Bronchial epithelial cell (primary cell): ENCODE data around the gene RESP18. TPM values are rescaled to one million over a fixed set of nuclear protein-coding genes. Genes with fewer than 3 reads are reported as not detected.

Experiments used
- DNase-seq: peaks from one replicate; pipeline ENCODE4 v3.0.0-alpha.2; 2010; ENCODE audit warnings: low read depth
- FAIRE-seq: peaks from 2 replicates; lab custom pipeline; 2011; peaks lifted over from hg19 to GRCh38; lab: Jason Lieb, UNC
- H3K27me3 ChIP-seq: 2 replicates; pipeline ENCODE4 v1.5.1; 2011; ENCODE audit warnings: low read length; ENCODE audit not compliant: control insufficient read depth, insufficient read depth
- H3K36me3 ChIP-seq: 2 replicates; pipeline ENCODE4 v1.5.1; 2011; ENCODE audit warnings: low read length; ENCODE audit not compliant: control insufficient read depth, insufficient read depth
- H3K4me3 ChIP-seq: 2 replicates; pipeline ENCODE4 v1.5.1; 2011; ENCODE audit warnings: mild to moderate bottlenecking, low read depth, low read length, control low read depth
- total RNA-seq: library from RNA; depleted of rRNA; stranded (reverse); fragments of >200 nt; gene quantifications from 2 replicates; pipeline ENCODE4 v1.2.1, GENCODE V29; 2014
- TF ChIP-seq, protein P1 (sequence below): IDR thresholded peaks from 2 replicates; pipeline ENCODE4 v1.5.1; 2011; ENCODE audit warnings: mild to moderate bottlenecking, moderate library complexity, low read length, control low read depth, inconsistent platforms; ENCODE audit not compliant: insufficient read depth, severe bottlenecking

Gene RESP18
- total RNA-seq, 1 donor from 2014 or later: not detected

DNA sequence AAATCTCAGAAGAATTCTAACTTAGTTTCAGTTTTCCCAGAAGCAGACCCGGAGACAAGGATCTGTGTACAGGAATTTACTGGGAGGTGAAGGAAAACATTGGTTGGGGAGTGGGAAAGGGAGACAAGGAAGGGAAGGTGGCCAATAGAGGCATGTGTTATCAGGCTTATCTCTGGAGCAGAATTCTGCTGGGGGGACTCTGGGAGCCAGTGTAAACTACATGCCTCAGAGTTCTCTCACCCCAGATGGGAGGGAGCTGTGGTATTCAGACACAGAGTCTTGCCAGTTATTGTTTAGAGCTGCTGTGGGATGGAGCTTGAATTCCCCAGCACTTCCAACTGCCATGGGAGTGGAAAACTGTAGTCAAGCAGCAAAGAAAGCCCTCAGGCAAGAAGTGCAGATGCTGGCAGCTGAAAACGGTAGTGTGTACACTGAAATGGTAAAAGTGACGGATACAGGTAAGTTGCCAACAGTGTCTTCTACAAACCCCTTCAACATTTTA is 36.2 kb upstream of the RESP18 start:
- FAIRE-seq: peak; percentile 70
- peak; percentile 14 for DNase-seq
- no peak overlapping the region for H3K4me3 ChIP-seq

DNA sequence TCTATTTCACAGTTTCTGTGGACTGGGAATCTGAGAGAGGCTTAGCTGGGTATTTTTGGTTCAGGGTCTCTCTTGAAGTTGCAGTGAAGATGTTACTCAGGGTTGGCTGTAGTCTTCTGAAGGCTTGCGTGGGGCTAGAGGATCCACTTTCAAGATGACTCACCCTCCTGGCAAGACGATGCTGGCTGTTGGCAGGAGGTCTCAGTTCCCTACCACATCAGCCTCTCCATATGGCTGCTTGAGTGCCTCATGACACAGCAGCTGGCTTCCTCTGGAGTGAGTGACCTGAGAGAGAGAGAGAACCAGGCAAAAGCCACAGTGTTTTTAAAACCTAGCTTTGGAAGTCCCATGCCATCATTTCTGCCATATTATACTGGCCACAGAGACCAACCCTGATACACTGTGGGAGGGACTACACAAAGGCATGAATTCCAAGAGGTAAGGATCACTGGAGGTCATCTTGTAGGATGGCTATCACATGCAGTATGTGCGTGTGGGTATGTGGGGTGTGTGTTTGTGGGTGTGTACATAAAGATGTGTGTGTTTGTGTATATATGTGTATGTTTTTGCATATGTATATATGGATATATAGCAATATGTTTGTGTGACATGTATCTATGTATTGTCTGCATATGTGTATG is 30.1 kb upstream of the RESP18 start:
- peaks cover 14% of the 10 kb centered on the region for H3K27me3 ChIP-seq
- peak; percentile 91 for FAIRE-seq
- no peak overlapping the region for H3K4me3 ChIP-seq
- TF ChIP-seq, protein P1, sequence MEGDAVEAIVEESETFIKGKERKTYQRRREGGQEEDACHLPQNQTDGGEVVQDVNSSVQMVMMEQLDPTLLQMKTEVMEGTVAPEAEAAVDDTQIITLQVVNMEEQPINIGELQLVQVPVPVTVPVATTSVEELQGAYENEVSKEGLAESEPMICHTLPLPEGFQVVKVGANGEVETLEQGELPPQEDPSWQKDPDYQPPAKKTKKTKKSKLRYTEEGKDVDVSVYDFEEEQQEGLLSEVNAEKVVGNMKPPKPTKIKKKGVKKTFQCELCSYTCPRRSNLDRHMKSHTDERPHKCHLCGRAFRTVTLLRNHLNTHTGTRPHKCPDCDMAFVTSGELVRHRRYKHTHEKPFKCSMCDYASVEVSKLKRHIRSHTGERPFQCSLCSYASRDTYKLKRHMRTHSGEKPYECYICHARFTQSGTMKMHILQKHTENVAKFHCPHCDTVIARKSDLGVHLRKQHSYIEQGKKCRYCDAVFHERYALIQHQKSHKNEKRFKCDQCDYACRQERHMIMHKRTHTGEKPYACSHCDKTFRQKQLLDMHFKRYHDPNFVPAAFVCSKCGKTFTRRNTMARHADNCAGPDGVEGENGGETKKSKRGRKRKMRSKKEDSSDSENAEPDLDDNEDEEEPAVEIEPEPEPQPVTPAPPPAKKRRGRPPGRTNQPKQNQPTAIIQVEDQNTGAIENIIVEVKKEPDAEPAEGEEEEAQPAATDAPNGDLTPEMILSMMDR: no peak
- no peaks in the 10 kb centered on the region for H3K36me3 ChIP-seq
- peak; percentile 84 for DNase-seq

More for the DNA sequence above, 36.2 kb upstream of the RESP18 start:
- peaks cover under 1% of the 10 kb centered on the region for H3K36me3 ChIP-seq
- TF ChIP-seq, protein P1: no peak
- H3K27me3 ChIP-seq: no peaks in the 10 kb centered on the region

DNA sequence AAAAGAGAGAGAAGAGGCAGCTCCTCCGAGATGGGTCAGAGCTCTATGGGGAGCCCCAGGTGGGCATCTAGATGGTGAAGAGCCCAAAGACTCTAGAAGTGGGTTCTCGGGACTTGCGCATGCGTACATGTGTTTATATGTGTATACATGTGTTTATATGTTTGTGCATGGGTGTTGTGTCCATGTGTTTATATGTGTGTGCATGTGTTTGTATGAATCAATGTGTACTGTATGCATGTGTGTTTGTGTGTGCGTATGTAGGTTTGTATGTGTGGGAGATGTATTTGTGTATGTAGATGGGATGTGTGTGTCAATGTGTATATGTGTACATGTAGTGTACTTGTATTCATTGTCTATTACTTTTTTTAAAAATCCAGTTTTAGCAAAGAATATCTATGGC is 29.5 kb upstream of the RESP18 start:
- DNase-seq: no peak
- no peak for FAIRE-seq
- TF ChIP-seq, protein P1: no peak
- peaks cover 14% of the 10 kb centered on the region for H3K27me3 ChIP-seq
- H3K4me3 ChIP-seq: no peak overlapping the region
- H3K36me3 ChIP-seq: no peaks in the 10 kb centered on the region

DNA sequence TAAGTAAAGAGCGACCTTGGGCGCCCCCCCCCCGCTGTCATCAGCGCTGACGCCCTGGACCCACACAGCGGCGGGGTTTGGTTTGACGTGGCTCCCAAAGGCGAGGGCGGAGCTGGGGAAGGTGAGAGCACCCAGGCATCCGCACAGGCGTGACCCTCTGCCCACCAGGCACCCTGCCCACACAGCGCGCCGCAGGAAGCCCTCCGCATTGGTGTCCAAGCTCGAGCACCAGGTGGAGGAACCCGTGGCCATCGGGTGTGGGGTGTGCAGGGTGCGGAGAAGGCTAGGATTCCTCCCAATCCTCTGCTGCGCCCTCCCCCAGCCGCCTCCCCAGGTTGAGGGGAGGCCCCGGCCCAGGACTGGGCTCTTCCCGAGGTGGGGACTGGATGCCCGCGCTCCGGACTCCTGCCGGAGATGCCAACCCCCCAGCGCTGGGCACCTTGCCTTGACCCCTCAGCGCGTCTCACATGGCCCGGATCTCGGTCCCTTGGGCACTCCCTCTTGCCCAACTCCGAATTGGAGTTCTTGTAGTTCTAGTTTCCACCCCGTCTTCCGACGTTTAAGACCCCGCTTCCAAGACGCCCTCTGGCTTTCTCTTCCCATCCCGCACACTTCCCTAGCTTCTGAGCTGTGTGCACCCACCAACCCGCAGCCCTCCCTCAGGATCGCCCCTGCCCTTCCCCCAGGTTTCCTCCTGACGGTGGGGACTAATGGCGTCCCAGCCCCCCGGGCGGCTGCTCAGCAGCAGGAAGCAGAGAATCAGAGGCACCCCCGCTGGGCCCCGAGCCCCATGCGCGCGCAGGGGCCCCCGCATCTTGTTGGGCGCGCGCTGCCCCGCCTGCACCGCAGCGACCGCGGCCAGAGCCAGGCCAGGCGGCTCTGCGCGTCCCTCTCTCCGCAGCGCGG is 25.9 kb upstream of the RESP18 start:
- H3K36me3 ChIP-seq: no peaks in the 10 kb centered on the region
- TF ChIP-seq, protein P1: no peak
- DNase-seq: no peak
- FAIRE-seq: no peak
- no peak overlapping the region for H3K4me3 ChIP-seq
- H3K27me3 ChIP-seq: peaks cover 18% of the 10 kb centered on the region

DNA sequence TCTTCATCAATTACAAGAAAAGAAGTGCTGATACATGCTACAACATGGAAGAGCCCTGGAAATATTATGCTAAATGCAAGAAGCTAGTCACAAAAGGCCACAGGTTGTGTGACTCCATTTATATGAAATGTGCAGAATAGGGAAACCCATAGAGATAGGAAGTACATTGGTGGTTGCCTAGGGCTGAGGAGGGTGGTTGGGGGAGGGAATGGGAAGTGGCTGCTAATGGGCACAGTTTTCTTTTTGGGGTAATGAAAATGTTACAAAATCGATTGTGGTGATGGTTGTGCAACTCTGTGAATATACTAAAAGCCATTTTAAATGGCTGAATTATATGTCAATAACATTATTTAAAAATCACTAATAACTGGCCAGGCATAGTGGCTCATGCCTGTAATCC is 24.3 kb upstream of the RESP18 start:
- DNase-seq: no peak
- TF ChIP-seq, protein P1: no peak
- no peaks in the 10 kb centered on the region for H3K36me3 ChIP-seq
- no peak for FAIRE-seq
- peaks cover 18% of the 10 kb centered on the region for H3K27me3 ChIP-seq
- H3K4me3 ChIP-seq: no peak overlapping the region
